WTC11 (cell line): ENCODE measurements around the gene USB1. TPM values are rescaled to one million over a fixed set of nuclear protein-coding genes. Genes with fewer than 3 reads are reported as not detected.
"Not testable (repeated sequence)": the region's sequence is repeated elsewhere in the genome, so short reads cannot be mapped to it uniquely, and the experiment has no call there.

ENCODE experiments used
- ATAC-seq: fragments of 200-7000 bp; cut with Tn5 transposase; 2 replicates; pipeline ENCODE4 v1.10.0; 2021; ENCODE audit warnings: mild to moderate bottlenecking, moderate library complexity
- CTCF ChIA-PET: fragments of 300-600 bp; sonication (Branson Sonifier 250); formaldehyde crosslinking; loops from one replicate; lab custom pipeline; 2021; ENCODE audit warnings: antibody characterized with exemption; lab: Charles Lee
- POLR2A ChIA-PET: fragments of 350-600 bp; sonication (Branson Sonifier 250); formaldehyde crosslinking; loops from one replicate; lab custom pipeline; 2021; ENCODE audit warnings: antibody characterized with exemption; lab: Charles Lee
- DNase-seq: peaks from one replicate; pipeline ENCODE4 v3.0.0; 2021; ENCODE audit warnings: low spot score
- H3K27ac Mint-ChIP-seq: 2 replicates; pipeline ENCODE4 v1.8.0; 2021; ENCODE audit warnings: mixed read lengths
- H3K27me3 Mint-ChIP-seq: 2 replicates; pipeline ENCODE4 v1.8.0; 2021; ENCODE audit warnings: low read depth, mild to moderate bottlenecking, moderate library complexity, mixed read lengths
- H3K36me3 Mint-ChIP-seq: 2 replicates; pipeline ENCODE4 v1.8.0; 2021; ENCODE audit warnings: mixed read lengths
- H3K4me1 Mint-ChIP-seq: 2 replicates; pipeline ENCODE4 v1.8.0; 2022; ENCODE audit warnings: mixed read lengths
- H3K4me3 Mint-ChIP-seq: 2 replicates; pipeline ENCODE4 v1.8.0; 2021; ENCODE audit warnings: mild to moderate bottlenecking, moderate library complexity, mixed read lengths
- H3K9me3 Mint-ChIP-seq: 2 replicates; pipeline ENCODE4 v1.8.0; 2021; ENCODE audit warnings: mixed read lengths
- ATF1 ChIP-seq: sonication (generic); formaldehyde crosslinking; IDR thresholded peaks from 2 replicates; pipeline ENCODE4 v1.8.1; 2023; ENCODE audit warnings: mild to moderate bottlenecking, moderate library complexity, missing genetic modification reagents
- CREM ChIP-seq: sonication (generic); formaldehyde crosslinking; IDR thresholded peaks from 2 replicates; pipeline ENCODE4 v1.8.1; 2022; ENCODE audit warnings: mild to moderate bottlenecking, missing genetic modification reagents, moderate library complexity
- ELF4 ChIP-seq: sonication (generic); formaldehyde crosslinking; IDR thresholded peaks from 2 replicates; pipeline ENCODE4 v1.8.1; 2022; ENCODE audit warnings: low read depth, mild to moderate bottlenecking, moderate library complexity, missing genetic modification reagents
- EMX1 ChIP-seq: fragments of 250-450 bp; sonication (Bioruptor Pico); IDR thresholded peaks from 2 replicates; pipeline ENCODE4 v1.8.0; 2021; ENCODE audit warnings: mild to moderate bottlenecking
- GTF2I ChIP-seq: fragments of 250-450 bp; sonication (Bioruptor Pico); conservative IDR thresholded peaks from 2 replicates; pipeline ENCODE4 v1.4.0; 2021; ENCODE audit warnings: mild to moderate bottlenecking
- JUN ChIP-seq: sonication (generic); formaldehyde crosslinking; IDR thresholded peaks from 2 replicates; pipeline ENCODE4 v1.8.0; 2023; ENCODE audit warnings: mild to moderate bottlenecking, missing genetic modification reagents
- NR1H2 ChIP-seq: sonication (generic); formaldehyde crosslinking; IDR thresholded peaks from 2 replicates; pipeline ENCODE4 v1.9.0; 2021; ENCODE audit warnings: mild to moderate bottlenecking, moderate library complexity, missing genetic modification reagents
- PRRX2 ChIP-seq: fragments of 250-450 bp; sonication (Bioruptor Pico); IDR thresholded peaks from 2 replicates; pipeline ENCODE4 v1.8.0; 2021; ENCODE audit warnings: mild to moderate bottlenecking
- SOX15 ChIP-seq: fragments of 250-450 bp; sonication (Bioruptor Pico); IDR thresholded peaks from 2 replicates; pipeline ENCODE4 v1.9.0; 2021; ENCODE audit warnings: mild to moderate bottlenecking
- SP1 ChIP-seq: sonication (generic); formaldehyde crosslinking; conservative IDR thresholded peaks from 2 replicates; pipeline ENCODE4 v1.8.1; 2022; ENCODE audit warnings: missing genetic modification reagents
- TP53 ChIP-seq: sonication (generic); formaldehyde crosslinking; IDR thresholded peaks from 2 replicates; pipeline ENCODE4 v1.8.1; 2023; ENCODE audit warnings: mild to moderate bottlenecking, missing genetic modification reagents
- ZNF121 ChIP-seq: sonication (generic); formaldehyde crosslinking; IDR thresholded peaks from 2 replicates; pipeline ENCODE4 v1.8.0; 2023; ENCODE audit warnings: missing genetic modification reagents
- ZNF219 ChIP-seq: sonication (generic); formaldehyde crosslinking; IDR thresholded peaks from 2 replicates; pipeline ENCODE4 v1.8.0; 2023; ENCODE audit warnings: missing genetic modification reagents, mild to moderate bottlenecking, borderline replicate concordance
- ZNF423 ChIP-seq: fragments of 250-450 bp; sonication (Bioruptor Pico); IDR thresholded peaks from 2 replicates; pipeline ENCODE4 v2.1.2; 2022; ENCODE audit warnings: mild to moderate bottlenecking, moderate library complexity
- ZNF671 ChIP-seq: fragments of 250-450 bp; sonication (Bioruptor Pico); IDR thresholded peaks from 2 replicates; pipeline ENCODE4 v1.8.0; 2021; ENCODE audit warnings: mild to moderate bottlenecking
- total RNA-seq: library from RNA; stranded (reverse); gene quantifications from 3 replicates; pipeline ENCODE4 v1.2.3, GENCODE V29; 2021
- TF ChIP-seq, protein P1 (sequence below): fragments of 250-450 bp; sonication (Bioruptor Pico); IDR thresholded peaks from 2 replicates; pipeline ENCODE4 v1.9.0; 2021; ENCODE audit warnings: mild to moderate bottlenecking
- TF ChIP-seq, protein P2 (sequence below): fragments of 250-450 bp; sonication (Bioruptor Pico); IDR thresholded peaks from 2 replicates; pipeline ENCODE4 v1.9.0; 2021; ENCODE audit warnings: mild to moderate bottlenecking, borderline replicate concordance
- TF ChIP-seq, protein P3 (sequence below): sonication (generic); formaldehyde crosslinking; IDR thresholded peaks from 2 replicates; pipeline ENCODE4 v1.8.0; 2023; ENCODE audit warnings: missing genetic modification reagents
- TF ChIP-seq, protein P4 (sequence below): sonication (generic); formaldehyde crosslinking; IDR thresholded peaks from 2 replicates; pipeline ENCODE4 v1.8.0; 2022; ENCODE audit warnings: mild to moderate bottlenecking, missing genetic modification reagents
- TF ChIP-seq, protein P5 (sequence below): sonication (generic); formaldehyde crosslinking; IDR thresholded peaks from 2 replicates; pipeline ENCODE4 v1.8.1; 2022; ENCODE audit warnings: missing genetic modification reagents, borderline replicate concordance
- TF ChIP-seq, protein P6 (sequence below): sonication (generic); formaldehyde crosslinking; IDR thresholded peaks from 2 replicates; pipeline ENCODE4 v1.8.1; 2022; ENCODE audit warnings: low read depth, missing genetic modification reagents, borderline replicate concordance

USB1 gene
- total RNA-seq, 1 experiment from 2014 or later: 67.1 TPM

DNA sequence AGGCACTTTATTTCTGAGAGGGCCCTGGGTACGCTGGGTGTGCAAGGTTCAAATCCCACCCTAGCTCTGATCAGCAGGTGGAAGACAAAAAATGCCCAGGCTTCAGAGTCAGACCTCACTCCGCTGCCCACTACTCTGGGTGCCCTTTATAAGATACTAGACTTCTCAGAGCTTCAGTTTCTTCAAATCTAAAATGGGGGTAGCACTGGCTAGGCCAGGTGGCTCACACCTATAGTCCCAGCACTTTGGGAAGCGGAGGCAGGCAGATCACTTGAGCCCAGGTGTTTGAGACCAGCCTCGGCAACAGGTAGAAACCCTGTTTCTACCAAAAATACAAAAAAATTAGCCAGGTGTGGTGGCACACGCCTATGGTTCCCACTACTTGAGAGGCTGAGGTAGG, 1.7 kb downstream of the USB1 start:
- Mint-ChIP-seq H3K27ac (no peak overlapping the region), H3K27me3 (no peaks in the 10 kb centered on the region), H3K36me3 (peaks cover 28% of the 10 kb centered on the region), H3K4me1 (peaks cover 23% of the 10 kb centered on the region), H3K4me3 (peak overlapping the region; percentile 30; the same call in 1 of the 2 replicates), H3K9me3 (peaks cover 7% of the 10 kb centered on the region; the same call in 1 of the 2 replicates)
- ATAC-seq (no peak), DNase-seq (no peak)
- ChIA-PET CTCF (interaction anchor here (1.5 to 6.1 kb wide), 2 partner anchors 20 to 97 kb away, joined by 4 to 56 read pairs; no protein-coding TSS in a partner anchor), POLR2A (no interaction called here)
- TF ChIP-seq, protein P1, sequence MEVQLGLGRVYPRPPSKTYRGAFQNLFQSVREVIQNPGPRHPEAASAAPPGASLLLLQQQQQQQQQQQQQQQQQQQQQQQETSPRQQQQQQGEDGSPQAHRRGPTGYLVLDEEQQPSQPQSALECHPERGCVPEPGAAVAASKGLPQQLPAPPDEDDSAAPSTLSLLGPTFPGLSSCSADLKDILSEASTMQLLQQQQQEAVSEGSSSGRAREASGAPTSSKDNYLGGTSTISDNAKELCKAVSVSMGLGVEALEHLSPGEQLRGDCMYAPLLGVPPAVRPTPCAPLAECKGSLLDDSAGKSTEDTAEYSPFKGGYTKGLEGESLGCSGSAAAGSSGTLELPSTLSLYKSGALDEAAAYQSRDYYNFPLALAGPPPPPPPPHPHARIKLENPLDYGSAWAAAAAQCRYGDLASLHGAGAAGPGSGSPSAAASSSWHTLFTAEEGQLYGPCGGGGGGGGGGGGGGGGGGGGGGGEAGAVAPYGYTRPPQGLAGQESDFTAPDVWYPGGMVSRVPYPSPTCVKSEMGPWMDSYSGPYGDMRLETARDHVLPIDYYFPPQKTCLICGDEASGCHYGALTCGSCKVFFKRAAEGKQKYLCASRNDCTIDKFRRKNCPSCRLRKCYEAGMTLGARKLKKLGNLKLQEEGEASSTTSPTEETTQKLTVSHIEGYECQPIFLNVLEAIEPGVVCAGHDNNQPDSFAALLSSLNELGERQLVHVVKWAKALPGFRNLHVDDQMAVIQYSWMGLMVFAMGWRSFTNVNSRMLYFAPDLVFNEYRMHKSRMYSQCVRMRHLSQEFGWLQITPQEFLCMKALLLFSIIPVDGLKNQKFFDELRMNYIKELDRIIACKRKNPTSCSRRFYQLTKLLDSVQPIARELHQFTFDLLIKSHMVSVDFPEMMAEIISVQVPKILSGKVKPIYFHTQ (CRISPR knock-in tag): no peak
- TF ChIP-seq ZNF219 (no peak), ZNF121 (CRISPR knock-in tag) (no peak), SOX15 (CRISPR knock-in tag) (no peak), JUN (CRISPR knock-in tag) (no peak)
- TF ChIP-seq, protein P2, sequence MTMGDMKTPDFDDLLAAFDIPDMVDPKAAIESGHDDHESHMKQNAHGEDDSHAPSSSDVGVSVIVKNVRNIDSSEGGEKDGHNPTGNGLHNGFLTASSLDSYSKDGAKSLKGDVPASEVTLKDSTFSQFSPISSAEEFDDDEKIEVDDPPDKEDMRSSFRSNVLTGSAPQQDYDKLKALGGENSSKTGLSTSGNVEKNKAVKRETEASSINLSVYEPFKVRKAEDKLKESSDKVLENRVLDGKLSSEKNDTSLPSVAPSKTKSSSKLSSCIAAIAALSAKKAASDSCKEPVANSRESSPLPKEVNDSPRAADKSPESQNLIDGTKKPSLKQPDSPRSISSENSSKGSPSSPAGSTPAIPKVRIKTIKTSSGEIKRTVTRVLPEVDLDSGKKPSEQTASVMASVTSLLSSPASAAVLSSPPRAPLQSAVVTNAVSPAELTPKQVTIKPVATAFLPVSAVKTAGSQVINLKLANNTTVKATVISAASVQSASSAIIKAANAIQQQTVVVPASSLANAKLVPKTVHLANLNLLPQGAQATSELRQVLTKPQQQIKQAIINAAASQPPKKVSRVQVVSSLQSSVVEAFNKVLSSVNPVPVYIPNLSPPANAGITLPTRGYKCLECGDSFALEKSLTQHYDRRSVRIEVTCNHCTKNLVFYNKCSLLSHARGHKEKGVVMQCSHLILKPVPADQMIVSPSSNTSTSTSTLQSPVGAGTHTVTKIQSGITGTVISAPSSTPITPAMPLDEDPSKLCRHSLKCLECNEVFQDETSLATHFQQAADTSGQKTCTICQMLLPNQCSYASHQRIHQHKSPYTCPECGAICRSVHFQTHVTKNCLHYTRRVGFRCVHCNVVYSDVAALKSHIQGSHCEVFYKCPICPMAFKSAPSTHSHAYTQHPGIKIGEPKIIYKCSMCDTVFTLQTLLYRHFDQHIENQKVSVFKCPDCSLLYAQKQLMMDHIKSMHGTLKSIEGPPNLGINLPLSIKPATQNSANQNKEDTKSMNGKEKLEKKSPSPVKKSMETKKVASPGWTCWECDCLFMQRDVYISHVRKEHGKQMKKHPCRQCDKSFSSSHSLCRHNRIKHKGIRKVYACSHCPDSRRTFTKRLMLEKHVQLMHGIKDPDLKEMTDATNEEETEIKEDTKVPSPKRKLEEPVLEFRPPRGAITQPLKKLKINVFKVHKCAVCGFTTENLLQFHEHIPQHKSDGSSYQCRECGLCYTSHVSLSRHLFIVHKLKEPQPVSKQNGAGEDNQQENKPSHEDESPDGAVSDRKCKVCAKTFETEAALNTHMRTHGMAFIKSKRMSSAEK (CRISPR knock-in tag): no peak
- TF ChIP-seq, protein P3, sequence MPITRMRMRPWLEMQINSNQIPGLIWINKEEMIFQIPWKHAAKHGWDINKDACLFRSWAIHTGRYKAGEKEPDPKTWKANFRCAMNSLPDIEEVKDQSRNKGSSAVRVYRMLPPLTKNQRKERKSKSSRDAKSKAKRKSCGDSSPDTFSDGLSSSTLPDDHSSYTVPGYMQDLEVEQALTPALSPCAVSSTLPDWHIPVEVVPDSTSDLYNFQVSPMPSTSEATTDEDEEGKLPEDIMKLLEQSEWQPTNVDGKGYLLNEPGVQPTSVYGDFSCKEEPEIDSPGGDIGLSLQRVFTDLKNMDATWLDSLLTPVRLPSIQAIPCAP: no peak

DNA sequence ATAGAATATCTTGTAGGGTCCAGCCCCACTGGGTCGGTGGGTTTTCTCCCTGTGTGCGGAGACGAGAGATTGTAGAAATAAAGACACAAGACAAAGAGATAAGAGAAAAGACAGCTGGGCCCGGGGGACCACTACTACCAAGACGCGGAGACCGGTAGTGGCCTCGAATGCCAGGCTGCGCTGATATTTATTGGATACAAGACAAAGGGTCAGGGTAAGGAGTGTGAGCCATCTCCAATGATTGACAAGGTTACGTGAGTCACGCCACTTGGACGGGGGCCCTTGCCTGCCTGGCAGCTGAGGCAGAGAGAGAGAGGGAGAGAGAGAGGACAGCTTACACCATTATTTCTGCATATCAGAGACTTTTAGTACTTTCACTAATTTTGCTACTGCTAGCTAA, 3.5 kb downstream of the USB1 start:
- H3K27ac Mint-ChIP-seq, POLR2A ChIA-PET, H3K4me3 Mint-ChIP-seq, ATAC-seq, H3K9me3 Mint-ChIP-seq, H3K4me1 Mint-ChIP-seq, H3K27me3 Mint-ChIP-seq: not testable (repeated sequence)
- peak; percentile 3 for DNase-seq
- H3K36me3 Mint-ChIP-seq: peaks cover 31% of the 10 kb centered on the region
- CTCF ChIA-PET: interaction anchor here (1.6 to 1.7 kb wide), 2 partner anchors 23 to 98 kb away, joined by 4 read pairs; no protein-coding TSS in a partner anchor

DNA sequence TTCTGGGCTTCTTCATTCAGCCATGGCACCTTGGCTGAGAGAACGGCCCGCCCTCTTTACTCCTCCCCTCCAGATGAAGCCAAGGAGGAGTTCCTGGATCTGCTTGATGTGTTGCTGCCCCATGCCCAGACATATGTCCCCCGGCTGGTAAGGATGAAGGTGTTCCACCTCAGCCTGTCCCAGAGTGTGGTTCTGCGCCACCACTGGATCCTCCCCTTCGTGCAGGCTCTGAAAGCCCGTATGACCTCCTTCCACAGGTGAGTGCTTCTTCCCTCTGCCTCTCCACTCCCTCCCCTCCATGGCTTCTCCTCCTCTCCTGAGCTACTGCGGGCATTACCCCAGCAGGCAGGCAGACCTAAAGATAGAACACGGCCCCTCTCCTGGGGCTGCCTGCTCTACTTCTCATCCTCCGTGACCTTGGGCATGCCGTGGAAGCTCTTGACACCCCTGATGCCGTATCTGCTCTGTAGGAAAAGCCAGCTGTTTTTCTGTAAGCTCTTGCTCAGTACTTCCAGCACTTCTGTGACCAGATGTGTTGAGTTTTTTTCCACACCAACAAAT, 8.7 kb downstream of the USB1 start:
- TF ChIP-seq GTF2I (CRISPR knock-in tag): no peak
- no peak for TF ChIP-seq CREM (CRISPR knock-in tag)
- TF ChIP-seq ZNF671 (CRISPR knock-in tag): no peak
- TF ChIP-seq, protein P4, sequence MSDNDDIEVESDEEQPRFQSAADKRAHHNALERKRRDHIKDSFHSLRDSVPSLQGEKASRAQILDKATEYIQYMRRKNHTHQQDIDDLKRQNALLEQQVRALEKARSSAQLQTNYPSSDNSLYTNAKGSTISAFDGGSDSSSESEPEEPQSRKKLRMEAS (CRISPR knock-in tag): no peak
- TF ChIP-seq, protein P5, sequence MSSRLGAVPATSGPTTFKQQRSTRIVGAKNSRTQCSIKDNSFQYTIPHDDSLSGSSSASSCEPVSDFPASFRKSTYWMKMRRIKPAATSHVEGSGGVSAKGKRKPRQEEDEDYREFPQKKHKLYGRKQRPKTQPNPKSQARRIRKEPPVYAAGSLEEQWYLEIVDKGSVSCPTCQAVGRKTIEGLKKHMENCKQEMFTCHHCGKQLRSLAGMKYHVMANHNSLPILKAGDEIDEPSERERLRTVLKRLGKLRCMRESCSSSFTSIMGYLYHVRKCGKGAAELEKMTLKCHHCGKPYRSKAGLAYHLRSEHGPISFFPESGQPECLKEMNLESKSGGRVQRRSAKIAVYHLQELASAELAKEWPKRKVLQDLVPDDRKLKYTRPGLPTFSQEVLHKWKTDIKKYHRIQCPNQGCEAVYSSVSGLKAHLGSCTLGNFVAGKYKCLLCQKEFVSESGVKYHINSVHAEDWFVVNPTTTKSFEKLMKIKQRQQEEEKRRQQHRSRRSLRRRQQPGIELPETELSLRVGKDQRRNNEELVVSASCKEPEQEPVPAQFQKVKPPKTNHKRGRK (CRISPR knock-in tag): no peak
- no peak for TF ChIP-seq PRRX2 (CRISPR knock-in tag)
- TF ChIP-seq ZNF423 (CRISPR knock-in tag): no peak
- no peak for TF ChIP-seq ATF1 (CRISPR knock-in tag)
- no peak for TF ChIP-seq ELF4 (CRISPR knock-in tag)
- TF ChIP-seq, protein P6, sequence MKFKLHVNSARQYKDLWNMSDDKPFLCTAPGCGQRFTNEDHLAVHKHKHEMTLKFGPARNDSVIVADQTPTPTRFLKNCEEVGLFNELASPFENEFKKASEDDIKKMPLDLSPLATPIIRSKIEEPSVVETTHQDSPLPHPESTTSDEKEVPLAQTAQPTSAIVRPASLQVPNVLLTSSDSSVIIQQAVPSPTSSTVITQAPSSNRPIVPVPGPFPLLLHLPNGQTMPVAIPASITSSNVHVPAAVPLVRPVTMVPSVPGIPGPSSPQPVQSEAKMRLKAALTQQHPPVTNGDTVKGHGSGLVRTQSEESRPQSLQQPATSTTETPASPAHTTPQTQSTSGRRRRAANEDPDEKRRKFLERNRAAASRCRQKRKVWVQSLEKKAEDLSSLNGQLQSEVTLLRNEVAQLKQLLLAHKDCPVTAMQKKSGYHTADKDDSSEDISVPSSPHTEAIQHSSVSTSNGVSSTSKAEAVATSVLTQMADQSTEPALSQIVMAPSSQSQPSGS: no peak
- no peak for TF ChIP-seq EMX1
- TF ChIP-seq SP1: no peak
- TF ChIP-seq NR1H2: no peak
- no peak for TF ChIP-seq TP53 (CRISPR knock-in tag)
- TF ChIP-seq, all 79 proteins: peak for 0
- DNase-seq (no peak), ATAC-seq (no peak)
- Mint-ChIP-seq H3K4me1 (peaks cover 13% of the 10 kb centered on the region), H3K4me3 (no peak overlapping the region), H3K9me3 (peaks cover 7% of the 10 kb centered on the region; the same call in 1 of the 2 replicates), H3K27me3 (no peaks in the 10 kb centered on the region), H3K27ac (no peak overlapping the region), H3K36me3 (peaks cover 33% of the 10 kb centered on the region)
- ChIA-PET POLR2A (no interaction called here), CTCF (interaction anchor here (0.7 to 2.3 kb wide), 6 partner anchors 9 to 103 kb away, joined by 3 to 9 read pairs (median 4); no protein-coding TSS in a partner anchor)
